HCT116 (cell line): ENCODE results near the gene FRRS1L. TPM values are rescaled to one million over a fixed set of nuclear protein-coding genes. Genes with fewer than 3 reads are reported as not detected.
"Not testable (repeated sequence)": the region's sequence is repeated elsewhere in the genome, so short reads cannot be mapped to it uniquely, and the experiment has no call there.

Experiments
- ATAC-seq: fragments of 200-7000 bp; cut with Tn5 transposase; 2 replicates; pipeline ENCODE4 v1.9.1; 2020; ENCODE audit warnings: mild to moderate bottlenecking, moderate library complexity
- BruUV-seq: library from RNA; stranded (reverse); fragments of 400-500 nt; replicated peaks from 2 replicates; lab custom pipeline; 2021; lab: Mats Ljungman, UMichigan
- CTCF ChIA-PET: fragments of 300-600 bp; sonication (Branson Sonifier 250); formaldehyde crosslinking; loops from one replicate; lab custom pipeline; 2021; ENCODE audit warnings: antibody characterized with exemption; lab: Charles Lee
- POLR2A ChIA-PET: fragments of 300-600, 350-600 bp; sonication (Branson Sonifier 250); formaldehyde crosslinking; loops from one replicate; lab custom pipeline; 2021; ENCODE audit warnings: antibody characterized with exemption; lab: Charles Lee
- RAD21 ChIA-PET, 2 experiments: fragments of 300-600 bp; sonication (Branson Sonifier 250); formaldehyde crosslinking; loops; one replicate each; lab custom pipeline; 2023; ENCODE audit warnings: low total read pairs in 2 of 2; ENCODE audit not compliant: uncharacterized antibody in 2 of 2, unreplicated experiment in 2 of 2, low non-redundant PET in 1 of 2; lab: Charles Lee
- DNase-seq: peaks from one replicate; pipeline ENCODE4 v3.0.0-alpha.2; 2010; ENCODE audit warnings: low read depth, low spot score
- H2AFZ ChIP-seq: fragments of 200-600 bp; shearing (Covaris generic), sonication (generic); 2 replicates; pipeline ENCODE4 v1.6.1; 2017; ENCODE audit warnings: low read depth, mixed run types, mixed read lengths, antibody characterized with exemption, low read length; ENCODE audit not compliant: poor library complexity, severe bottlenecking
- H3K27ac ChIP-seq: 2 replicates; pipeline ENCODE4 v1.5.1; 2012; ENCODE audit warnings: low read depth, low read length
- H3K27me3 ChIP-seq: fragments of 200-600 bp; sonication (generic); 2 replicates; pipeline ENCODE4 v1.6.1; 2016; ENCODE audit warnings: mixed run types, low read length, mixed read lengths; ENCODE audit not compliant: insufficient read depth
- H3K36me3 ChIP-seq, 2 experiments: fragments of 200-500 bp in 1 of 2; fragments of 200-600 bp in 1 of 2; sonication (Bioruptor generic) in 1 of 2; sonication (generic) in 1 of 2; 2 replicates each; pipeline versions ENCODE4 v1.5.1 to v1.6.1; 2014 to 2016; ENCODE audit warnings: low read length in 2 of 2, inconsistent platforms in 1 of 2, mixed read lengths in 1 of 2, mixed run types in 1 of 2; ENCODE audit not compliant: insufficient read depth in 2 of 2, control insufficient read depth in 1 of 2
- H3K4me1 ChIP-seq, 2 experiments: fragments of 200-600 bp in 1 of 2; sonication (generic) in 1 of 2; 2 replicates each; pipeline versions ENCODE4 v1.5.1 to v1.6.1; 2012 to 2017; ENCODE audit warnings: low read length in 2 of 2, inconsistent platforms in 1 of 2, mild to moderate bottlenecking in 1 of 2, mixed read lengths in 1 of 2, mixed run types in 1 of 2, moderate library complexity in 1 of 2; ENCODE audit not compliant: insufficient read depth in 2 of 2, control insufficient read depth in 1 of 2
- H3K4me2 ChIP-seq: fragments of 200-600 bp; sonication (generic); 2 replicates; pipeline ENCODE4 v1.6.1; 2017; ENCODE audit warnings: mixed run types, low read length, mixed read lengths
- H3K4me3 ChIP-seq, 2 experiments: fragments of 200-600 bp in 1 of 2; sonication (generic) in 1 of 2; replicated peaks in 1 of 2; 2 replicates each; pipeline ENCODE4 v1.5.1; 2011 to 2016; ENCODE audit warnings: low read length in 2 of 2, control low read depth in 1 of 2, low read depth in 1 of 2, mild to moderate bottlenecking in 1 of 2, mixed read lengths in 1 of 2, mixed run types in 1 of 2
- H3K79me2 ChIP-seq: fragments of 200-600 bp; sonication (generic); 2 replicates; pipeline ENCODE4 v1.6.1; 2017; ENCODE audit warnings: mild to moderate bottlenecking, mixed run types, low read length, moderate library complexity, mixed read lengths; ENCODE audit not compliant: insufficient read depth
- H3K9ac ChIP-seq: fragments of 200-600 bp; sonication (generic); 2 replicates; pipeline ENCODE4 v1.6.1; 2016; ENCODE audit warnings: low read length, mixed read lengths
- H3K9me2 ChIP-seq: fragments of 200-600 bp; sonication (generic), shearing (Covaris generic); 2 replicates; pipeline ENCODE4 v1.6.1; 2017; ENCODE audit warnings: mixed run types, mild to moderate bottlenecking, moderate library complexity; ENCODE audit not compliant: insufficient read depth
- H3K9me3 ChIP-seq, 2 experiments: fragments of 200-500 bp in 1 of 2; fragments of 200-600 bp in 1 of 2; sonication (Bioruptor generic) in 1 of 2; sonication (generic) in 1 of 2; 2 replicates each; pipeline ENCODE4 v1.6.1; 2014 to 2017; ENCODE audit warnings: low read length in 2 of 2, mixed read lengths in 2 of 2, inconsistent platforms in 1 of 2, low read depth in 1 of 2, mild to moderate bottlenecking in 1 of 2, mixed run types in 1 of 2, moderate library complexity in 1 of 2; ENCODE audit not compliant: control insufficient read depth in 1 of 2, insufficient read depth in 1 of 2
- H4K20me1 ChIP-seq: fragments of 200-600 bp; sonication (generic), shearing (Covaris generic); 2 replicates; pipeline ENCODE4 v1.6.1; 2017; ENCODE audit warnings: mixed run types, mild to moderate bottlenecking, moderate library complexity; ENCODE audit not compliant: insufficient read depth
- CTCF ChIP-seq, 3 experiments: fragments of 200-600 bp in 1 of 3; sonication (generic) in 1 of 3; IDR thresholded peaks in 2 of 3; conservative IDR thresholded peaks in 1 of 3; 2 replicates each; pipeline ENCODE4 v1.5.1; 2012 to 2017; ENCODE audit warnings: low read depth in 2 of 3, low read length in 2 of 3, antibody characterized with exemption in 1 of 3, borderline replicate concordance in 1 of 3, control low read depth in 1 of 3, mild to moderate bottlenecking in 1 of 3, mixed read lengths in 1 of 3, mixed run types in 1 of 3, moderate library complexity in 1 of 3; ENCODE audit not compliant: insufficient read depth in 1 of 3
- POLR2A ChIP-seq: IDR thresholded peaks from 2 replicates; pipeline ENCODE4 v1.7.0; 2011; ENCODE audit warnings: borderline replicate concordance; ENCODE audit not compliant: insufficient read depth, insufficient read length; ENCODE audit errors: extremely low read depth
- RAD21 ChIP-seq: IDR thresholded peaks from 2 replicates; pipeline ENCODE4 v1.6.1; 2012; ENCODE audit warnings: low read depth, mild to moderate bottlenecking
- YY1 ChIP-seq: IDR thresholded peaks from 2 replicates; pipeline ENCODE4 v1.6.1; 2011; ENCODE audit warnings: low read length, low read depth, moderate library complexity, mild to moderate bottlenecking; ENCODE audit not compliant: insufficient replicate concordance; ENCODE audit errors: extremely low read depth
- ZFX ChIP-seq: fragments of 450-650 bp; IDR thresholded peaks from 2 replicates; pipeline ENCODE4 v1.6.1; 2017
- intact Hi-C: fragments of 100-400 bp; cut with micrococcal nuclease; formaldehyde crosslinking; loops from 2 replicates; pipeline ENCODE4 v1.10.0; 2022
- total RNA-seq: library from RNA; stranded (reverse); gene quantifications from one replicate; pipeline ENCODE4 v1.2.1, GENCODE V29; 2021; ENCODE audit not compliant: unreplicated experiment
- TF ChIP-seq, protein P1 (sequence below): IDR thresholded peaks from 2 replicates; pipeline ENCODE4 v1.6.1; 2012; ENCODE audit warnings: low read depth

FRRS1L gene
- total RNA-seq, 1 experiment from 2014 or later: not detected

DNA sequence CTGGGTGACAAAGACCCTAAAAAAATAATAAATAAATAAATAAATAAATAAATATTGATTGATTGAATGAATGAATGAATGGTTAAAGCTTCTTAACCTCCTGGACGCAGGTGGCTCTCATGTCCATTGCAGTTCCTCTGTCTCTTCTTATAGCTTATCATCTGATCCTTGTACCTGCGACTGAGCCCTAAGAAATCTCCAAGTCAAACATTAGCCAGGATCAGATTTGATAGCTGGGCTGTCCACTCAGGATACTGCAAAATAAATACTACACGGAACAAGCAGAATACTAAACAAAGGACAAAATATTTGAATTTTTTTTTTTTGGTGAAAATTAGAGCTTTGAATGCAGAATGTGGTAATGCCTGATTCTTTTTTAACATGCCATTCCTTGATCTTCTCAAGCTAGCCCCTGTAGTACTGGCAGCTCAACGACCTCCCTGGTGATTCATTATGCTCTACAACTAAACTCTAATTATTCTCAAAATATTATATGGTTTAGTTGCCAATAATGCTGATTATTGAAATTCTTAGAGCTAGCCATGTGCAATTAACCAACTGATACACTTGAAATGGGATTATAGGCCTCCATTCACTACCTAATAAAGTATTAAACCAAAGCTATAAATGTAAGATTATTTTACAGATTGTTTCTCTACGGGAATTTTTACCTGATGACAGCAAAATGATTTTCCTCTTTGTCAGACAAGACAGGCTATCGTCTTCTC is 37.4 kb downstream of the FRRS1L start:
- ChIA-PET RAD21 (no interaction called here), CTCF (no interaction called here), POLR2A (interaction anchor here (0.8 kb wide), 1 partner anchor 10 kb away, joined by 3 read pairs; the partner anchor contains the start of gene TMEM245)
- TF ChIP-seq, protein P1, sequence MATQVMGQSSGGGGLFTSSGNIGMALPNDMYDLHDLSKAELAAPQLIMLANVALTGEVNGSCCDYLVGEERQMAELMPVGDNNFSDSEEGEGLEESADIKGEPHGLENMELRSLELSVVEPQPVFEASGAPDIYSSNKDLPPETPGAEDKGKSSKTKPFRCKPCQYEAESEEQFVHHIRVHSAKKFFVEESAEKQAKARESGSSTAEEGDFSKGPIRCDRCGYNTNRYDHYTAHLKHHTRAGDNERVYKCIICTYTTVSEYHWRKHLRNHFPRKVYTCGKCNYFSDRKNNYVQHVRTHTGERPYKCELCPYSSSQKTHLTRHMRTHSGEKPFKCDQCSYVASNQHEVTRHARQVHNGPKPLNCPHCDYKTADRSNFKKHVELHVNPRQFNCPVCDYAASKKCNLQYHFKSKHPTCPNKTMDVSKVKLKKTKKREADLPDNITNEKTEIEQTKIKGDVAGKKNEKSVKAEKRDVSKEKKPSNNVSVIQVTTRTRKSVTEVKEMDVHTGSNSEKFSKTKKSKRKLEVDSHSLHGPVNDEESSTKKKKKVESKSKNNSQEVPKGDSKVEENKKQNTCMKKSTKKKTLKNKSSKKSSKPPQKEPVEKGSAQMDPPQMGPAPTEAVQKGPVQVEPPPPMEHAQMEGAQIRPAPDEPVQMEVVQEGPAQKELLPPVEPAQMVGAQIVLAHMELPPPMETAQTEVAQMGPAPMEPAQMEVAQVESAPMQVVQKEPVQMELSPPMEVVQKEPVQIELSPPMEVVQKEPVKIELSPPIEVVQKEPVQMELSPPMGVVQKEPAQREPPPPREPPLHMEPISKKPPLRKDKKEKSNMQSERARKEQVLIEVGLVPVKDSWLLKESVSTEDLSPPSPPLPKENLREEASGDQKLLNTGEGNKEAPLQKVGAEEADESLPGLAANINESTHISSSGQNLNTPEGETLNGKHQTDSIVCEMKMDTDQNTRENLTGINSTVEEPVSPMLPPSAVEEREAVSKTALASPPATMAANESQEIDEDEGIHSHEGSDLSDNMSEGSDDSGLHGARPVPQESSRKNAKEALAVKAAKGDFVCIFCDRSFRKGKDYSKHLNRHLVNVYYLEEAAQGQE: no peak
- TF ChIP-seq RAD21 (no peak), CTCF (IDR thresholded peaks at IDR 0.05 in 2 of 3, conservative IDR thresholded peaks at IDR 0.05 in 1 of 3; ENCODE audit: borderline replicate concordance in 1 of 3, insufficient read depth in 1 of 3, low read depth in 2 of 3, low read length in 2 of 3) (no peak), POLR2A (no peak), ZFX (no peak), YY1 (no peak)
- Histone ChIP-seq H3K9me2 (no peaks in the 10 kb centered on the region), H3K9ac (no peak overlapping the region), H3K27ac (no peak overlapping the region), H3K36me3 (no peaks in the 10 kb centered on the region), H3K4me3 (no peak overlapping the region), H3K4me2 (no peak overlapping the region), H4K20me1 (no peaks in the 10 kb centered on the region), H3K27me3 (no peaks in the 10 kb centered on the region), H3K4me1 (no peaks in the 10 kb centered on the region), H2AFZ (no peak overlapping the region), H3K9me3 (no peaks in the 10 kb centered on the region), H3K79me2 (no peaks in the 10 kb centered on the region)
- DNase-seq (no peak), ATAC-seq (no peak)
- no TSS peak for BruUV-seq
- intact Hi-C loops: no loop called here

GRCh38 chr9:109126671-109127070 is 40.4 kb downstream of the FRRS1L start:
- H4K20me1 ChIP-seq, H3K27ac ChIP-seq, BruUV-seq, RAD21 ChIA-PET, H3K4me1 ChIP-seq, POLR2A ChIA-PET, H3K4me3 ChIP-seq, H3K9ac ChIP-seq, DNase-seq, H3K9me2 ChIP-seq, H3K27me3 ChIP-seq, H3K9me3 ChIP-seq, CTCF ChIA-PET, H3K4me2 ChIP-seq, H2AFZ ChIP-seq, ATAC-seq, intact Hi-C loops, H3K79me2 ChIP-seq, H3K36me3 ChIP-seq: not testable (repeated sequence)
